ENCODE data around the gene TMIE.

The TMIE gene

DNA sequence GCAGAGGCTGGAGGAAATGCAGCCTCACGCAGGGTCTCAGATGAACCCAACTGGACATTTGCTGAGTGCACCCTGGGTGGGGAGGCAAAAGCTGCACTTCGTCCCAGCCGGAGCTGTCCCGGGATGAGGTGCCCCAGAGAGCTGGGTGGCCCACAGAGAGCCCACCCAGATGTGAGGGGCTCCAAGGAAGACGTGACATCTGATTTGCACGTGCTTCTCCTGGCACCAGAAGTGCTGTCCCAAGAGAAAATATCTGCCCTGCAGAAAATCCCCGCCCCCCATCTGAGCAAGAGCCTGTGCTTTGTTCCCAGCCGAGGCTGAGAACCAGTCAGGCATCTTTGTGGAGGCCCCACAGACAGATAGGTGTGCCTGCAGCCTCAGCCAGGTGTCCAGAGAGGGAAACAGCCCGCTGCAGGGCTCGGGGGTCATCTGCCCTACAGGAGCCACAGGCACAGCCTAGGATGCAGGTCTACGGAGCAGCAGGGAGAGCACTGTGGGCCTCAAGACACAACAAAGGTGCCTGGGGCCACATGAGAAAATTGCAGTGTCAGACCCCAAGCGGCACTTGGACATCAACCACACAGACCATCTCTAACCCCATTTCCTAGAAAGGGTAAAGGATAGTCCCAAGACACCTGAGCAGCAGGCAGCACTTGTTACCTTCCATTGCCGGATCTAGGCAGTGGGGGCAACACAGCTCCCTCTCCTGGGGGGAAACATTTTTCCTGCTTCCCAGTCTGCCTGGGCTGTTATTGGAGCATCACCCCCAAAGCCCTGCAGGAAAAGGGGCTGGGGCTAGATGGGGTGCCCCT is 5.8 kb downstream of the TMIE start:
- in situ Hi-C loops (cut with HindIII; ENCODE audit: low sequenced_read_pairs), result no loop called here

DNA sequence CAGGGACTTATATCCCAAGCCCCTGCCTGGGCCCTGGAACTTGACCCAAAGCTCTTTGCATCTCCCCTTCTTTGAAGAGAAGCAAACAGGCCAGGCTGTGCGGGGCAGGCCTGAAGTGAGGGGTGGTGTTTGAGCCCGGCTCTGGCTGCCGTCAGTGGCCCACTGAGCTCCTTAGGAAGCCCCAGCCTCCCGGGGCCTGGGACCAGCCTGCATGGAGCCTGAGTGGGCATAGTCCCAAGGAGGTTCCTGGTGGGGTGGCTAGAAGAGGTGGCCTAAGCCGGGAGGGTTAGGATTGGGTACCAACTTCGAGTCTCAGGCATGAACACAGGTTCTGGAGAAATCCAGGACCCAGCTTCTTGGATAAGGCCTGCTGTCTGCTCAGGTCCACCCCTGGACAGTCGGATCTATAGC is 6.4 kb downstream of the TMIE start:
- in situ Hi-C loops (cut with HindIII; ENCODE audit: low sequenced_read_pairs), result no loop called here

DNA sequence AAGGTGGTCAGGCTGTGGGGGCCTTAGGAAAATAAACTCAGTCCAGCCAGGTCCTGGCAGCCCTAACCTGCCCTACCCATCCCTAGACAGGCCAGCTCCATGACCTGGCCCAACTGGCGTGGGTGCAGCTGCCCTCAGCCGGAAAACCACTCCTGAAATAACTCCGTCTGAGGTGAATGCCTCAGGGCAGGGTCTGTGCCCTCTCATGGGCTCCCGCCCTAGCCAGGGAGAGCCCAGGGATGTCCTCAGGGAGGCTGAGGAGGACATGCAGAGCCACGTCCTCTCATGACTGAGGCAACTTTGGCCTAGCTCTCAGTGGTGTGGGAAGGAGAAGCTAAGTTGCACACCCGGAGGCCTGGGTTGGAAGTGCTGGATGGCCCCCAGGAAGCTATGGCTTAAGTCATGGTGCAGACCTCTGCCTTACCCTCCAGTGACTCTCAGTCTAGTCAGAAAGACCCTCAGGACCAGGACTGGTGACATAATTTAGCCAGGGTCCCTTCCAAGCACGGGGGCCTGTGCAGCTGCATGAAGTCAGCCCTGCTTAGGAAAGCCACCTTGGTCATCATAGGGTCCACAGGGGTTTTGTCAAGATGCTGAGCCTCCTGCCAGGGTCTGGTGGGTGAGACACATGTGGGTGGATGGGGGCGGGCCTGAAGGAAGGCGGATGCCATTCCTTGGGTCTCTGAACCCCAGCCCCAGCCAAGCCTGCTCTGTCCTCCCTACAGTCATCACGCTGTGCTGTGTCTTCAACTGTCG is 7.4 kb downstream of the TMIE start:
- in situ Hi-C loops (cut with HindIII; ENCODE audit: low sequenced_read_pairs), result no loop called here

DNA sequence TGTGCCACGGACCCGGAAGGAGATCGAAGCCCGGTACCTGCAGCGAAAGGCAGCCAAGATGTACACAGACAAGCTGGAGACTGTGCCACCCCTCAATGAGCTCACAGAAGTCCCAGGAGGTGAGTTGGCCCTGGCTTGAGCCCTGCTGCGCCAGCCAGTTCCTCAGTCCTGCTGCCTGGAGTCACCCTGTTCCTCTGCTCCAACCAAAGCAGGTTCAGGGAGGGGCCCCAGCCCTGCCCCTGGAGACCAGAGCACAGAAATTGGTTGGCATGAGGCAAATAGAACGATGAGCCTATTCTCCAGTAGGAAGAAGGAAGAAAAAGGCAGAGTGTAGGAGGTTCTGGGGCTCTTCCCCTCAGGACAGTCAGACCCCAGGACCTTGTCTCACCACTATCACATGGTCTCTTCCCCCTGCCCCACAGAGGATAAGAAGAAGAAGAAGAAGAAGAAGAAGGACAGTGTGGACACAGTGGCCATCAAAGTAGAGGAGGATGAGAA is 8.0 kb downstream of the TMIE start:
- in situ Hi-C loops (cut with HindIII; ENCODE audit: low sequenced_read_pairs), result no loop called here

DNA sequence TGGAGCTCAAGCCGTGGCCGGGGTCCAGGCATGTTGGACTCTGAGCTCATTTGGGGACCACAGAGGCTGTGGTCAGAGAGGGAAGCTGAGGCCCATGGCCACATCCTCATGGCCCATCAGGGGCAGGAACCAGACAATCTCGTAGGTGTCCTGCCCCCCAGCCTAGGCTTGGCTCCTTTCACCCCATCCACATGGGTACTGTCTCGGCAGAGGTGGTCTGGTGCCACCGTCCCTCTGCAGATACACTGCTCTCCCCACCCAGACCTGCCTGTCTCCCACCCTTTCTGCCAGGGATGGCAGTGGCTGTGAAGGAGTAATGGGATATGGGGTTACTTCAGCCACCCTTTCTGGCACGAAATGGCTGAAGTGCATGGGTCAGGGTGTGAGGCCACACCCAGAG is 8.5 kb downstream of the TMIE start:
- in situ Hi-C loops (cut with HindIII; ENCODE audit: low sequenced_read_pairs), result no loop called here

DNA sequence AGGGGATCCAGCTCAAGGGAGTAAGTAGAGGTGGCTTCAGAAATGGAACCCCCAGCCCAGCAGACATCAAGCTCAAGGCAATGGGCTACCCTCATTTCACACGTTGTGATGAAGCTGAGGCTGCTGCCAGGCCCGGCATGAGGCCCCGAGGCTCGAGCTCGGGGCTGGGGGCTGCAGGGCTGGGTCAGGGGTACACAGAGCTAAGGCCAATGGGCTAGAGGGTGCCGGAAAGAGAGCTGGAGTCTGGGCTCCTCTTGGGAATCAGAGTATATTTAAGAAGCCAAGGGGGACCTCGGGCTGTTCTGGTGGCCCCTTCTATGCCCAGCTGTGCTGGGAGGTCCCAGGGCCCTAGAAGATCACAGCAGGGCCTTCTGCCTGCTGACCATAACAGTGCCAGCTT is 9.0 kb downstream of the TMIE start:
- in situ Hi-C loops (cut with HindIII; ENCODE audit: low sequenced_read_pairs), result no loop called here

DNA sequence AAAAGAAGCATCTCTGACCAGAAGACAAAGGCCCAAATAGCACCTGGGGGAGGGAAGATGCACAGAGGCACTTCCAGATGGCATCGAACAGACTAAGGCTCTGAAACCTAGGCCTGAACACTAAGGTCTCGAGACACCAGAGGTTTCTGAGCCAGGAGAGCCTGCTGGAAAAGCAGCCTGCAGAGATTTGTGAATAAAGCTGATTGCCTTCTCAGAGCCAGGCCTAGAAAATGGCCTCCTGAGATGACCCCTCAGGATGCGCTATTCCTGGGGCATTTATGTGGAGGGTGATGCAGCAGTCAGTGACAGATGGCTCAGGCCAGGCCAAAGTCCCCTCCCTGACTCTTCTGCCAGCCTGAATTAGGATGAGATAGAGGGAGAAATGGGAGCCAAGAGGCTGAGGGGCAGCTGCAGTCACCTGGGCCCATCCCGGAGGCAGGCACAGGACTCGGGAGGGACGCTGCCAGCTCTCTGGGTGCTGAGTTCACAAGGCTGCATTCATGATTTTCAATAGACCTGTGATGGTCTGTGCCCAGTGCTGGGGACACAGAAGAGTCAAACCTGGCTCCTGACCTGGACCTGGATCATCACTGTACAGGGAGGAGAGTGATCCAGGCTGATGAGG is 9.6 kb downstream of the TMIE start:
- in situ Hi-C loops (cut with HindIII; ENCODE audit: low sequenced_read_pairs), result no loop called here

DNA sequence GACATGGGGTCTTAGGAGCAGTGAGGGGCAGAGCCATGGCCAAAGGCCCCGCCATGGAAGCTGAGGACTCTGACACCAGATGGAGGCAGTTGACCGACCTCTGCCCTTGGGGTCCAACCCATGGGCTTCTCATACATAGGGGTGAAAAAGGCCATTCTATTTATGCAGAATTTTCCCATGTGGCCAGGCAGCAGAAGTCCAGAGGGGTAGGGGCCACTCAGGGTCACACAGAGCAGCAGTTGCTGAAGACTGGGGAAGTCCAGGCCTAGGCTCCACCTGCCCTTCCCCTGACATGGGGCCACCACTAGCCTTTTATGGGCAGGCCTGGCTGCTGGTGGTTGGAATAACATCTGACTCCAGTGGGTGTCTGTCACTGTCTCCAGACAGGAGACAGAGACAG is 10.1 kb downstream of the TMIE start:
- in situ Hi-C loops (cut with HindIII; ENCODE audit: low sequenced_read_pairs), result no loop called here

DNA sequence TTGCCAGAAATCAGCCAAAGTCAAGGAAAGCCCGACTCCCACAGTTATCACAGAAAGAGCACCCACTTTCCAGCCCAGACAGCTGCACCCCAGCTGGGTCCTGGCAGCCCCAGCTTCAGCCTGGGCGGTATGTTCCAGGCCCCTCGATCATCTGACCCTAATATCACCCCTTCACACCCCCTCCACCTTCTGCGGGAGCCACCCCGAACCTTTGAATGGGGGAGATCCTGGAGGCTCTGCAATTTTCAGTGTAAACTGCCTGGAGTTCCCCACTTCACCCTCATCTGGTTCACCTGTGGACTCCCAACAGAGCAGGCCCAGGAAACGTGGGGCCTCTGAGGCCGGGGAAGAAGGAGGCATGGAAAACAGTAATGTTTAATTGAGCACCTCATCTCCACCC is 10.6 kb downstream of the TMIE start:
- in situ Hi-C loops (cut with HindIII; ENCODE audit: low sequenced_read_pairs), result no loop called here

DNA sequence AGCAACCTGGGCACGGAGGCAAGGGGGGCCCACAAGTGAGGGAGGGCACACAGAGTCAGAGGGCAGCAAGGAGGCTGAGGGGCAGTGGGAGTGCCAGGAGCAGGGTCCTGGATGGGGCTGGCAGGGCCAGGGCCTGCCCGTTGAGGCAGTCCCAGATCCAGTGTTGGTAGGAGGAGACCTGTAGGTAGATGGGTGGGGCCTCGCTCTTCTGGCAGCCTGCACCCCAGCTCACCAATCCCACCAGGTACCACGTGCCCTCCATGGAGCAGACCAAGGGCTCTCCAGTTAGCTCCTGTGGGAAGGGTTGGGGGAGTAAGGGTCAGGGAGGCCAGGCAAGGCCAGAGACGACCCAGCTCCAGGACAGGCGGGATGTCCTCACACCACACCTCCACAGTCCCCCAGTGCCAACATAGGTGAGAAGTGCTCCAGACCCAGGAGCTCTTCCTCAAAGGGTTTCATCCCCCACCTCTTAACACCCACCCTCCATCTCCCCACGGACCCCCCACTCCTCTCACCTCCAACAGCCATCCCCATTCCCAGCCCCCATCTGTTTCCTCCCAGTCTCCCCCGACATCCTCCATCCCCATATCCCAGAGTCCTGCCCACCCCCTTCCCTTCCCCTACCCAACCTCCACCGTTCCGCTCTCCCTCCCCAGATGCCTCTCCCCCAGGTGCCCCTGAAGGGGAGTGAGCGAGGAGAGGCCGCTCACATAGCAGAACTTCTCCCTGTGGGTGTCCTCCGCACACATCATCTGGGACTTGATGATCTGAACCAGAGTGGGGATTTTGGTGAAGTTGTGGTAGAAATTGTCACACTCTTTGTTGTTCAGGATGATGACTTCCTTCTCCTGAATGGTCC is 11.2 kb downstream of the TMIE start:
- in situ Hi-C loops (cut with HindIII; ENCODE audit: low sequenced_read_pairs), result no loop called here

DNA sequence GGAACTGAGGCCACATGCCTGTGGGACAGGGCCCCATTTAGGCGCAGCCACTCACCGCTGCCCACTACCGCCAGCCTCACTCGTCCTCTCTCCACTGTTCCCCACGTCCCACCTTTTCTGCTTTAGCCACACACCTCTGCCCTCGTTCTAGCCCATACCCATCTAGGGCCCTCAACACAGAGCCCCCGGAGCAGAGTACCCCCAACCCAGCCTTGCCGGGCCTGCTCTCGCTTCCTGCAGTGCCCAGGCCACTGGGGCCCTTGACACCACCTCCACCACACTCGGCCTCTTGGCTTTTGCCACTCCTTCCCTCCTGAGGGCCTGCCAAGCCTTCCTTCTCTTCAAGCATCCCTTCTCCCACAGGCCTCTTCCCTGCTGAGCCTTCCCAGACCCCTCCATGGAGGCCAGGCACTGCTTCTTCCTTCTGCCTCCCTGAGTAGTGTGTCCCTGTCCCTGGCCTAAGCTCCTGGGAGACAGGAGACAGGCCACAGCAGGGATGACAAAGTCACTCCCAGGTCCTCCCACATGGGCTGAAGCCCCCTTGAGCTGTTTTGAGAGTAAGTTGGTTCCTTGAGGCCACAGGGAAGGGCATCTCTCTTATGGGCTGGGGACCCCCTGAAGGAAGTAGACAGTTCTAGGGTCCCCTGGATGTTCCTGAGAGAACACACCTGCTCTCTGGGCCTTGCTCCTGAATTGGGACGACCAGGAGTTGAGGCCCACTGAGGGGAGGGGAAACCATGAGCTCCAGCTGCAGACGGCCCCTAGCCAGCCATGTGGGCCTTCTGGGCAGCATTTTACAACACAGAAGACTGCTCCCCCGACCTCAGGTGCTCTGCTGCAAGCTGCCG is 12.1 kb downstream of the TMIE start:
- in situ Hi-C loops (cut with HindIII; ENCODE audit: low sequenced_read_pairs), result no loop called here

DNA sequence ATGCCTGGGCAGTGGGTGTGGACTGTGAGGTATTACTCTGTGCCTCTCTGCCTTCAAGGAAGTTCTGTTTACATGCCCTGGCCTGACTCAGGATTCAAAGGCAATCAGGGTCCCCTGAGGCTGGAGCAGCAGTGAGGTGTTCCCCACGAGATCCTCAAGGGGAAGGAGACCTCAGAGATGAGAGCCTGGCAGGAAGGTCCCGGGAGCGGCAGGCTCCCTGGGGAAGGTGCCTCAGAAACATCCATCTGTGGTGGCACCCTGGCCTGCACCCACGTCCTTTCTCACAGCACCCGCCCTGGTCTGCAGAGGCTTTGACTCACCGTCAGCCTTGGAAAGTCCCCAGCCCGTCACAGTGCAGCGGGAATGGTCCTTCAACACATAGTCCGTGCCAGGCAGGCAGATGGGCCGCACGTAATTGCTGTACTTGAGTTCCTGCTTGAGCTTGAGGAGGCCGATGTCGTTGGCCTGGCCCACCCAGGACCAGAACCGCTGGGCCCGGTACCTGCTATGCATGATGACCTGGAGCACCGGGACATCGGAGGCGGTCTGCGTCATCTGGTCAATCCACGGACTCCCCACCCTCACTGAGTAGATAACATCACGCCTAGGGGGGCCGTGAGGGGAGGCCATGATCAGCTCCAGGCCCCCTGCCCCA is 12.8 kb downstream of the TMIE start:
- in situ Hi-C loops (cut with HindIII; ENCODE audit: low sequenced_read_pairs), result no loop called here

DNA sequence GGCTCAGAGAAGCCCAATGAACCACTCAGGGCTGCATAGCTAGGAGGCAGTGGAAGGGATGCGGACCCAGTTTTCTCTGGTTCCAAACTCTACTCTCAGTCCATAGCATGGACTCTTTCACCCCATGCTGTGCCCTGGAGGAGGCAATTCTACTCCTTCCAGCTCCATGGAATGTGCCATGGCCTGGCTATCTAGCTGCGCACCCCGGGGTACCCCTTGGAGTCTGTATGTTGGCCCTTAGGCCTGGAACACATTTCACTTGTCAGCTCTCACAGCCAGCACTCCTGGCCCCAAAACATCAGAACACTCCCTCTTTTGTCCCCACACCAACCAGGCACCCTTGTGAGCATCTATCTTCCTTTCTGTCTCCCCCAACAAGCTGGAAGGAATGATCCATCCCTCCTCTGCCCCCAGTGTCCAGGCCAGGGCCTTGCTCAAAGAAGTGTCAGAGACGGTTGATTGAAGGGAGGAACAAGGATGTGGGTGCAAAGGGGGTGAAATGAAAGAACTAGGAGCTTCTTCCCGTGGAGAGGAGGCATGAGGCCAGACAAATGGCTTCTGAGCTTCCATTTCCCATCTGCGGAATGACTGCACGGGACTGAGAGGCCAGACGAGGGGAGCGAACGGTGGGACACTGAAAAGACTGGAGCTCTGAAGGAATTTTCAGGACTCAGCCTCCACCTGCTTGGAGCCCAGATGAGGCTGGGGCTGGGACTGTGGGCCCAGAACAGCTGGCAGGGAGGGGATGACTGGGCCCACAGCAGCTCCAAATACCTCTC is 13.7 kb downstream of the TMIE start:
- in situ Hi-C loops (cut with HindIII; ENCODE audit: low sequenced_read_pairs), result no loop called here

DNA sequence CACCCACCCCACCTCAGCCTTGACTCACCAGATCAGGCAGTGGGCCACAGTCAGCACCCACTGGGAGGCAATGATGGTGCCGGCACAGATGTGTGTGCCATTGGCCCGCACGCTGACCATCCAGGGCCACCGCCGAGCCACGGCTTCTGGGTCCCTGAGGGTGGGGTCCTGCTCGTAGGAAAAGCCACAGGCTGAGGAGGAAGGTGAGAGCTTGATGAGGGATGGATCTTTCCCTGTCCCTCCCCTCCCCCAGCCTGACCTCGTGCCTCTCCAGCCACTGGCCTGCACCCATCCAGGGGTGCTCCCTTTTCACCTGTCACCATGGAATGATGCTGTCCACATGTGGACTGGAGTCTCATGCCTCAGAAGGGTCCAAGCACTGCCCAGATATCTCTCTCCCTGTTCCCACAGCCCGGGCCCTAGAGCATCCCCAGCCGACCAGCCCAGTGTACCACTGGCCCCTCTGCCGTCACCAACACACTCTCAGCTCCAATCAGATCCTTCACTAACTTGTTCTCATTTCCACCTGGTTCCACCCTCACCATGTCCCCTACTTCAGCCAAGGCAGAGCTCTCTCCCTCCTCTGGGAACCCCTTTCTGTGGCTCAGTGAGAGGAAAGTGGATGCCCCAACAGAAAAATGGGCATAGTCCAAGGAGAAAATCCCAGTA is 14.4 kb downstream of the TMIE start:
- in situ Hi-C loops (cut with HindIII; ENCODE audit: low sequenced_read_pairs), result no loop called here

DNA sequence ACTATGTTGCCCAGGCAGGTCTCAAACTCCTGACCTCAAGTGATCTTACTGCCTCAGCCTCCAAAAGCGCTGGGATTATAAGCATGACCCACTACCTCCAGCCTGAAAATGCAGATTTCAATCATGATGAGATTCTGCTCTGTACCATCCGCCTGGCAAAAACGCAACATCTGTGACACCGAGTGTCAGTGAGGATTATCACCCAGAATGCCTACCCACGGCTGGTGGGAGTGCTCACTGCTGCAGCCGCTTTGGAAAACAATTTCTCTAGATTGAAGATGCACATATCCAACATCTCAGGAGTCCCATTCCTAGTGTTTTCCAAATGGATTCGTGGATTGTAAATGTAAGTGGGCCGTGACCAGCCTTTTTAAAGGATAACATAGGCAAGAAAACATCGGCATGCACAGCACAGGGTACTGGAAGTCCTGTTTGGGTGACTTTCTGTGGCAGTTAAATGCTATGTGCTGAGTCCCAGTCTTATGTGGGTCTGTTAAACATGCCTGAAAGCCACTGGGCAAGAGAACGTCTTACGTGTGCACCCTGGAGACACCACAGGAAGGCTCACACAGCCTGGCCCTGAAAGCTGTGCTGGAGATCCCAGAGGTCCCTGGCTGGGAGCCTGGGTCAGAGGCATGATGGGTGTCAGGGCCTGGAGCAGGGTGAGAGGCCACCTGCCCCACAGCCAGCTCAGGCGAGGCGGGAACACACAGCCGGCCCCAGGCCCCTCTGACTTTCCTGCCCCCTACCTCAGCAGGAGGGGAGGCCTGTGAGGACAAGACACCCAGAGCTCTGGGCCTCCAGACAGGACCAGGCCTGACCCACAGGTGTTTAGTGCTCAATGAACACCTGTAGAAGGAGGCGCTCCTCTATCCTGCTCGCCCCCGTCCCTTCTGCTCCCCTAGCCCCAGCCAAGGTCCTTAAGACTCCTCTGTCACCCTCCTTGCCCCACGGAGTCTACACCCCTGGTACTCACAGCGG is 15.6 kb downstream of the TMIE start:
- in situ Hi-C loops (cut with HindIII; ENCODE audit: low sequenced_read_pairs), result no loop called here

DNA sequence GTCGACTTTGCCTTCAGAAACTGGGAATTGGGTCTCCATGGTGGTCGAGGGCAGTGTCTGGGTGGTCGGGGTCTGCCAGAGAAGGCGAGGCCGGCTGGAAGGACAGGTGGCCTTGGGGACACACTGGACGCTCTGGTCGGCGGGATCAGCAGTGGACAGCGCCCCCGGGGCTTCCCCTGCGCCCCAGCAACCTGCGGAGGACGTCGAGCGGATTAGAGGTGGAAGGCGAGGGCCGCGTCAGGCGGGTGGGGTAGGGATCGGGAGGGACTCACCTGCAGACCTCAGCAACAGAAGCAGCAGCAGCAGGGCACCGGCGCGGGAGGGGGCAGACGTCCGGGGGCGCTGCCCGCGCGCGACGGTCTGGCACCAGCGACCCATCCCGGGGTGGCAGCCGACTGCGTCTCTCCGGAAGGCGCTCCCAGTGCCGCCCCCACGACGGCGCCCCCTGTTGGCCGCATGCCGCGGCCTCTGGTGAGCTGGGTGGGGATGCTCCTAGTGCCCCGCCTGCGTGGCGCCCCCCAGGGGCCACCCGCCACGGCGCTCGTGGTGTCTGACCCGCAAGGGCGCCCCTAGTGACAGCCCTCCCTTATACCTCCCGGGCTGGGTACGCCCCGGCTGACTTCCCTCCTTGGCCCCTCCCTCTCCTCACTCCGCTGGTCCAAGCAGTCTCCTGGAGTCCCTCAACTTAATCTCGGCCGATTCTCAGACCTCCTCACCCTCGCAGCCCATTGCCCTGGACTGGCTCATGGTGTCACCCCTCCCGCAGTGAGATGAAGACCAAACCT is 16.4 kb downstream of the TMIE start, which contains the start of gene PRSS50:
Gene PRSS50, minus strand, starts transcription at position 423 of the 785 bp plus-strand sequence. Its CDS starts 45 bp downstream, at position 378.
- in situ Hi-C loops (cut with HindIII; ENCODE audit: low sequenced_read_pairs), result no loop called here
